Measurements from ENCODE around the gene CDCA4. TPM values are rescaled to one million over a fixed set of nuclear protein-coding genes. Genes with fewer than 3 reads are reported as not detected.
A peak's percentile ranks its signal among the peaks of the same experiment; 100 is the strongest.

CDCA4 gene
- total RNA-seq, 1 experiment from 2014 or later: 57.7 TPM

- Histone ChIP-seq H3K56ac (ENCODE audit: insufficient read length, low read depth, low read length) (no peak overlapping the region), H3K18ac (ENCODE audit: insufficient read length, low read depth, low read length) (no peak overlapping the region), H2AFZ (ENCODE audit: low read length) (no peak overlapping the region), H3T11ph (ENCODE audit: low read length) (no peak overlapping the region), H3K4ac (ENCODE audit: low read depth, low read length) (no peak overlapping the region), H4K8ac (replicated peaks; ENCODE audit: insufficient read length, low read depth, low read length) (no peak overlapping the region), H2BK12ac (ENCODE audit: insufficient read length, low read depth, low read length) (no peak overlapping the region), H3K4me2 (ENCODE audit: insufficient read depth, insufficient read length, low read length) (no peak overlapping the region), H3K27ac (ENCODE audit: insufficient read length, low read depth, low read length) (no peak overlapping the region), H3K79me2 (ENCODE audit: insufficient read depth, low read length) (no peaks in the 10 kb centered on the region), H3K9me3 (ENCODE audit: control insufficient read depth, low read depth, low read length) (no peaks in the 10 kb centered on the region), H3K79me1 (ENCODE audit: insufficient read depth, low read depth, low read length, poor library complexity, severe bottlenecking) (no peaks in the 10 kb centered on the region), H3K23me2 (ENCODE audit: insufficient read length, low read depth, low read length, poor library complexity, severe bottlenecking) (peaks cover 3% of the 10 kb centered on the region), H2BK120ac (ENCODE audit: low read depth, low read length, poor library complexity, severe bottlenecking) (no peak overlapping the region), H3K4me1 (ENCODE audit: insufficient read depth, low read length) (no peaks in the 10 kb centered on the region), H4K20me1 (ENCODE audit: control insufficient read depth, insufficient read depth, insufficient read length) (peaks cover 3% of the 10 kb centered on the region), H3K27me3 (ENCODE audit: insufficient read depth, low read length) (peaks cover 7% of the 10 kb centered on the region; the same call in 1 of the 2 replicates), H3K14ac (ENCODE audit: insufficient read depth, low read length) (no peak overlapping the region), H2BK15ac (ENCODE audit: low read depth, low read length) (no peak overlapping the region), H3K23ac (ENCODE audit: insufficient read length, low read depth, low read length) (no peak overlapping the region), H2BK5ac (ENCODE audit: insufficient read length, low read length) (no peak overlapping the region), H2BK20ac (ENCODE audit: low read depth, low read length, poor library complexity, severe bottlenecking) (no peak overlapping the region), H3K9ac (ENCODE audit: extremely low read depth, insufficient read length, low read length) (no peak overlapping the region), H2AK5ac (ENCODE audit: insufficient read length, low read length) (no peak overlapping the region), H4K91ac (ENCODE audit: insufficient read length, low read depth, low read length) (no peak overlapping the region), H4K5ac (ENCODE audit: insufficient read length, low read depth, low read length) (no peak overlapping the region)
- no peaks in the 10 kb centered on the region; a peak in 1 of 5 replicates for H3K9me3 Mint-ChIP-seq
- H3K4me3 Mint-ChIP-seq: no peak overlapping the region
- peaks cover 11 to 16% of the 10 kb centered on the region in 2 experiments for H3K4me1 Mint-ChIP-seq
- no peaks in the 10 kb centered on the region for H3K36me3 Mint-ChIP-seq (ENCODE audit: insufficient read depth in 1 of 3, low read depth in 3 of 3)
- WGBS (ENCODE audit: extremely low coverage, insufficient read length, low lambda C conversion rate): no CpG with 5 or more reads among the region's 12 CpGs
- peaks cover 38% of the 10 kb centered on the region for H3K27me3 Mint-ChIP-seq (ENCODE audit: low read depth)
- no peak for TF ChIP-seq CTCF (conservative IDR thresholded peaks at IDR 0.05)
- peak; percentile 29 for DNase-seq
- no peak overlapping the region for H3K27ac Mint-ChIP-seq
Measured at GRCh38 chr14:104983231-104983721, 37.6 kb downstream of the CDCA4 start.
